OCI-LY1 (cell line): ENCODE results near the gene GJD3.

ENCODE experiments used
- H2AFZ ChIP-seq: fragments of 200-600 bp; sonication (generic), shearing (Covaris generic); 2 replicates; pipeline ENCODE4 v1.6.0; 2014; ENCODE audit warnings: antibody characterized with exemption, mild to moderate bottlenecking, low read length
- H3F3A ChIP-seq: fragments of 200-600 bp; sonication (generic), shearing (Covaris generic); 2 replicates; pipeline ENCODE4 v1.6.0; 2014; ENCODE audit warnings: mild to moderate bottlenecking, antibody characterized with exemption, low read length, moderate library complexity; ENCODE audit not compliant: insufficient read depth
- H3K27ac ChIP-seq: fragments of 200-600 bp; sonication (generic); 2 replicates; pipeline ENCODE4 v1.5.1; 2014; ENCODE audit warnings: low read length, mixed run types, mild to moderate bottlenecking, low read depth; ENCODE audit not compliant: poor library complexity, severe bottlenecking
- H3K27me3 ChIP-seq: fragments of 200-600 bp; sonication (generic); 2 replicates; pipeline ENCODE4 v1.6.0; 2014; ENCODE audit warnings: antibody characterized with exemption, mild to moderate bottlenecking, low read length, moderate library complexity; ENCODE audit not compliant: insufficient read depth
- H3K36me3 ChIP-seq: fragments of 200-600 bp; sonication (generic); 2 replicates; pipeline ENCODE4 v1.6.1; 2014; ENCODE audit warnings: mild to moderate bottlenecking, antibody characterized with exemption, low read length, moderate library complexity, mixed read lengths; ENCODE audit not compliant: insufficient read depth
- H3K4me1 ChIP-seq: fragments of 200-600 bp; sonication (generic); 2 replicates; pipeline ENCODE4 v1.5.1; 2014; ENCODE audit warnings: mild to moderate bottlenecking, low read length, moderate library complexity; ENCODE audit not compliant: insufficient read depth, severe bottlenecking
- H3K4me2 ChIP-seq: fragments of 200-600 bp; sonication (generic), shearing (Covaris generic); 2 replicates; pipeline ENCODE4 v1.6.1; 2014; ENCODE audit warnings: low read length
- H3K4me3 ChIP-seq: fragments of 200-600 bp; sonication (generic); 2 replicates; pipeline ENCODE4 v1.5.1; 2014; ENCODE audit warnings: low read length, low read depth, mild to moderate bottlenecking, mixed read lengths; ENCODE audit not compliant: poor library complexity, severe bottlenecking
- H3K79me2 ChIP-seq: fragments of 200-600 bp; shearing (Covaris generic); 2 replicates; pipeline ENCODE4 v1.6.1; 2016; ENCODE audit warnings: mixed run types, low read length, mixed read lengths; ENCODE audit not compliant: insufficient read depth
- H3K9ac ChIP-seq: fragments of 200-600 bp; sonication (generic), shearing (Covaris generic); 2 replicates; pipeline ENCODE4 v1.6.1; 2014; ENCODE audit warnings: mild to moderate bottlenecking, low read length, mixed read lengths
- H3K9me2 ChIP-seq: fragments of 200-600 bp; sonication (generic), shearing (Covaris generic); 2 replicates; pipeline ENCODE4 v1.6.1; 2014; ENCODE audit warnings: low read depth, mild to moderate bottlenecking, low read length, mixed read lengths
- H3K9me3 ChIP-seq: fragments of 200-600 bp; shearing (Covaris generic); 2 replicates; pipeline ENCODE4 v1.6.1; 2014; ENCODE audit warnings: low read length, mixed read lengths
- H4K20me1 ChIP-seq: fragments of 200-600 bp; sonication (generic), shearing (Covaris generic); 2 replicates; pipeline ENCODE4 v1.6.0; 2016; ENCODE audit warnings: mild to moderate bottlenecking, low read length; ENCODE audit not compliant: insufficient read depth
- CTCF ChIP-seq: fragments of 200-600 bp; sonication (generic), shearing (Covaris generic); IDR thresholded peaks from 2 replicates; pipeline ENCODE4 v1.5.1; 2017; ENCODE audit warnings: mild to moderate bottlenecking, antibody characterized with exemption, low read length, moderate library complexity, mixed read lengths
- EZH2 ChIP-seq: fragments of 200-600 bp; sonication (generic), shearing (Covaris generic); IDR thresholded peaks from 2 replicates; pipeline ENCODE4 v1.8.0; 2017; ENCODE audit warnings: borderline replicate concordance, mixed run types, mild to moderate bottlenecking, antibody characterized with exemption, low read length, moderate library complexity, mixed read lengths

GJD3 gene

DNA sequence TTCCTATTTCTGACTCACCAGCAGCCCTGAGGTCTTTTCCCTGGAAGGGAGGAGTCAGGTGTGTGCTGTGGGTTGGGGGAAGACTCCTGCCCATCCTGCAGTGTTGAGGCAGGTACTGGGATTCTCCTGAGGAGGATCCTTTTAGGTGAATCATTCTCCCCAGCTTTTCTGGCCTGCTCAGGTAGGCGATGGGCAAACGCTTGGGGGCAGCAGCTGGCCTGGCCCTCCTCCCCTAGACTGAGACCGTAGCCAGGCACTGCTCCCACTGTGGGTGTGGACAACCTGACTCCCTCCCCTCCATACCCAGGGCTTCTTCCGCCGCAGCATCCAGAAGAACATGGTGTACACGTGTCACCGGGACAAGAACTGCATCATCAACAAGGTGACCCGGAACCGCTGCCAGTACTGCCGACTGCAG is 15.1 kb downstream of the GJD3 start:
- no peak overlapping the region for H3K27ac ChIP-seq
- no peaks in the 10 kb centered on the region for H3K36me3 ChIP-seq
- H3K9me3 ChIP-seq = no peaks in the 10 kb centered on the region
- H3F3A ChIP-seq = no peaks in the 10 kb centered on the region
- peaks cover 8% of the 10 kb centered on the region for H3K4me1 ChIP-seq
- H4K20me1 ChIP-seq = no peaks in the 10 kb centered on the region
- peaks cover 5% of the 10 kb centered on the region; the same call in 1 of the 2 replicates for H3K27me3 ChIP-seq
- H3K4me3 ChIP-seq = no peak overlapping the region
- no peak overlapping the region for H2AFZ ChIP-seq
- H3K79me2 ChIP-seq = no peaks in the 10 kb centered on the region
- no peak overlapping the region for H3K4me2 ChIP-seq
- H3K9ac ChIP-seq = no peak overlapping the region
- TF ChIP-seq CTCF (no peak), EZH2 (no peak)
- no peaks in the 10 kb centered on the region for H3K9me2 ChIP-seq

GRCh38 chr17:40348562-40349476 is 15.7 kb downstream of the GJD3 start:
- no peak overlapping the region for H3K4me3 ChIP-seq
- no peaks in the 10 kb centered on the region for H3K9me2 ChIP-seq
- no peak overlapping the region for H3K27ac ChIP-seq
- H3K9ac ChIP-seq = no peak overlapping the region
- peaks cover 8% of the 10 kb centered on the region for H3K4me1 ChIP-seq
- no peak for TF ChIP-seq EZH2
- H3K27me3 ChIP-seq = peaks cover 5% of the 10 kb centered on the region; the same call in 1 of the 2 replicates
- no peaks in the 10 kb centered on the region for H3K79me2 ChIP-seq
- no peak overlapping the region for H2AFZ ChIP-seq
- H3K9me3 ChIP-seq = no peaks in the 10 kb centered on the region
- H3F3A ChIP-seq = no peaks in the 10 kb centered on the region
- no peak overlapping the region for H3K4me2 ChIP-seq
- no peaks in the 10 kb centered on the region for H4K20me1 ChIP-seq
- no peaks in the 10 kb centered on the region for H3K36me3 ChIP-seq

DNA sequence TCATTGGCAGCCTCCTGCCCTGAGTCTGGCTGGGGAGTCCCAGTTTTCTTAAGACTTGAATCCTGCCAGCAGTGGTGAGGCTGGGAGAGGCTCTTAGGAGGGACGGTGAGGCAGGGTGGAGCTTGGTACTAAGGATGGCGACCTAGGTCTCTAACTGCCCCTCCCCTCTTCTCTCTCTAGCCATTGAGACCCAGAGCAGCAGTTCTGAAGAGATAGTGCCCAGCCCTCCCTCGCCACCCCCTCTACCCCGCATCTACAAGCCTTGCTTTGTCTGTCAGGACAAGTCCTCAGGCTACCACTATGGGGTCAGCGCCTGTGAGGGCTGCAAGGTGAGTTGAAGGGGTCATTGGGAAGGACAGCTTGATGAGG is 16.4 kb downstream of the GJD3 start:
- Histone ChIP-seq H3K4me3 (no peak overlapping the region), H3K27me3 (peaks cover 7% of the 10 kb centered on the region), H3K9me2 (no peaks in the 10 kb centered on the region), H2AFZ (no peak overlapping the region), H3F3A (no peaks in the 10 kb centered on the region), H3K27ac (no peak overlapping the region), H3K4me1 (peaks cover 8% of the 10 kb centered on the region), H3K9me3 (no peaks in the 10 kb centered on the region), H3K4me2 (no peak overlapping the region), H3K36me3 (no peaks in the 10 kb centered on the region), H3K9ac (no peak overlapping the region), H3K79me2 (no peaks in the 10 kb centered on the region), H4K20me1 (no peaks in the 10 kb centered on the region)
- TF ChIP-seq EZH2 = no peak
- TF ChIP-seq CTCF = no peak
